ENCODE measurements around the gene KLRC2. TPM values are rescaled to one million over a fixed set of nuclear protein-coding genes. Genes with fewer than 3 reads are reported as not detected.
A peak's percentile ranks its signal among the peaks of the same experiment; 100 is the strongest.
"Not testable (repeated sequence)": the region's sequence is repeated elsewhere in the genome, so short reads cannot be mapped to it uniquely, and the experiment has no call there.

KLRC2 gene
- total RNA-seq, 1 experiment from 2014 or later, result 5.2 TPM

GRCh38 chr12:10453156-10453555 lies 17.3 kb upstream of the KLRC2 start, which contains the start of gene KLRC1:
KLRC1 (minus strand) TSS chr12:10453377; CDS start chr12:10451156, 2,221 bp downstream.
- no peaks in the 10 kb centered on the region for H3K9me3 Mint-ChIP-seq (ENCODE audit: unreplicated experiment)
- peak; percentile 64 for DNase-seq (ENCODE audit: unreplicated experiment)
- H3K4me1 Mint-ChIP-seq (ENCODE audit: insufficient read depth, unreplicated experiment), result peaks cover 5% of the 10 kb centered on the region
- H3K27ac Mint-ChIP-seq (ENCODE audit: low read depth, unreplicated experiment), result no peak within 1 kb of the TSS
- ChIA-PET POLR2A (interaction anchor here (0.9 kb wide), 1 partner anchor 241 kb away, joined by 3 read pairs; no protein-coding TSS in a partner anchor), CTCF (no interaction called here)
- H3K36me3 Mint-ChIP-seq (ENCODE audit: insufficient read depth, unreplicated experiment), result peaks cover 6% of the 10 kb centered on the region
- no peak within 1 kb of the TSS for H3K4me3 Mint-ChIP-seq (ENCODE audit: unreplicated experiment)
- no peak for TF ChIP-seq CTCF (IDR thresholded peaks at IDR 0.05; ENCODE audit: unreplicated experiment)
- no TSS peak for BruUV-seq (replicated peaks)
- no peaks in the 10 kb centered on the region for H3K27me3 Mint-ChIP-seq (ENCODE audit: insufficient read depth, unreplicated experiment)
- intact Hi-C loops (cut with micrococcal nuclease), result no loop called here

GRCh38 chr12:10448236-10448635 lies 12.4 kb upstream of the KLRC2 start:
- no peaks in the 10 kb centered on the region for H3K9me3 Mint-ChIP-seq (ENCODE audit: unreplicated experiment)
- no peaks in the 10 kb centered on the region for H3K27me3 Mint-ChIP-seq (ENCODE audit: insufficient read depth, unreplicated experiment)
- peaks cover 4% of the 10 kb centered on the region for H3K4me1 Mint-ChIP-seq (ENCODE audit: insufficient read depth, unreplicated experiment)
- H3K27ac Mint-ChIP-seq (ENCODE audit: low read depth, unreplicated experiment), result no peak overlapping the region
- DNase-seq (ENCODE audit: unreplicated experiment), result no peak
- intact Hi-C loops (cut with micrococcal nuclease), result no loop called here
- H3K36me3 Mint-ChIP-seq (ENCODE audit: insufficient read depth, unreplicated experiment), result peaks cover 6% of the 10 kb centered on the region
- TF ChIP-seq CTCF (IDR thresholded peaks at IDR 0.05; ENCODE audit: unreplicated experiment), result no peak
- no peak overlapping the region for H3K4me3 Mint-ChIP-seq (ENCODE audit: unreplicated experiment)
- ChIA-PET POLR2A (no interaction called here), CTCF (no interaction called here)
- BruUV-seq (replicated peaks), result no TSS peak

GRCh38 chr12:10446052-10446451 lies 10.2 kb upstream of the KLRC2 start:
- H3K27ac Mint-ChIP-seq (ENCODE audit: low read depth, unreplicated experiment); BruUV-seq (replicated peaks); POLR2A ChIA-PET; H3K36me3 Mint-ChIP-seq (ENCODE audit: insufficient read depth, unreplicated experiment); H3K9me3 Mint-ChIP-seq (ENCODE audit: unreplicated experiment); intact Hi-C loops (cut with micrococcal nuclease); H3K4me3 Mint-ChIP-seq (ENCODE audit: unreplicated experiment); H3K27me3 Mint-ChIP-seq (ENCODE audit: insufficient read depth, unreplicated experiment); H3K4me1 Mint-ChIP-seq (ENCODE audit: insufficient read depth, unreplicated experiment); CTCF ChIA-PET: not testable (repeated sequence)
- peak; percentile 12 for DNase-seq (ENCODE audit: unreplicated experiment)

DNA sequence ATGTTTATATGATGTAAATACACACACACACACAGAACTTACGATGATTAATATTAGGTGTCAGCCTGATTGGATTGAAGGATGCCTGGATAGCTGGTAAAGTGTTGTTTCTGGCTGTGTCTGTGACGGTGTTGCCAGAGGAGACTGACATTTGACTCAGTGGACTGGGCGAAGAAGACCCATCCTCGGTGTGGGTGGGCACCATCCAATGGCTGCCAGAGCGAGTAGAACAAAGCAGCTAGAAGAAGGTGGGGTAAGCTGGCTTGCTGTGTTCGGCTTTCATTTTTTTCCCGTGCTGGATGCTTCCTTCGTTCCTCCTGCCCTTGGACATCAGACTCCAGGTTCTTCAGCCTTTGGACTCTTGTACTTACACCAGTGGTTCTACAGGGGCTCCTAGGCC lies 5.3 kb upstream of the KLRC2 start:
- DNase-seq (ENCODE audit: unreplicated experiment); H3K27me3 Mint-ChIP-seq (ENCODE audit: insufficient read depth, unreplicated experiment); intact Hi-C loops (cut with micrococcal nuclease); H3K4me3 Mint-ChIP-seq (ENCODE audit: unreplicated experiment); H3K4me1 Mint-ChIP-seq (ENCODE audit: insufficient read depth, unreplicated experiment); H3K27ac Mint-ChIP-seq (ENCODE audit: low read depth, unreplicated experiment); BruUV-seq (replicated peaks); H3K9me3 Mint-ChIP-seq (ENCODE audit: unreplicated experiment); H3K36me3 Mint-ChIP-seq (ENCODE audit: insufficient read depth, unreplicated experiment); POLR2A ChIA-PET: not testable (repeated sequence)
- CTCF ChIA-PET, result interaction anchor here (0.6 kb wide), 2 partner anchors 544 to 1739 kb away, joined by 3 to 4 read pairs; no protein-coding TSS in a partner anchor

DNA sequence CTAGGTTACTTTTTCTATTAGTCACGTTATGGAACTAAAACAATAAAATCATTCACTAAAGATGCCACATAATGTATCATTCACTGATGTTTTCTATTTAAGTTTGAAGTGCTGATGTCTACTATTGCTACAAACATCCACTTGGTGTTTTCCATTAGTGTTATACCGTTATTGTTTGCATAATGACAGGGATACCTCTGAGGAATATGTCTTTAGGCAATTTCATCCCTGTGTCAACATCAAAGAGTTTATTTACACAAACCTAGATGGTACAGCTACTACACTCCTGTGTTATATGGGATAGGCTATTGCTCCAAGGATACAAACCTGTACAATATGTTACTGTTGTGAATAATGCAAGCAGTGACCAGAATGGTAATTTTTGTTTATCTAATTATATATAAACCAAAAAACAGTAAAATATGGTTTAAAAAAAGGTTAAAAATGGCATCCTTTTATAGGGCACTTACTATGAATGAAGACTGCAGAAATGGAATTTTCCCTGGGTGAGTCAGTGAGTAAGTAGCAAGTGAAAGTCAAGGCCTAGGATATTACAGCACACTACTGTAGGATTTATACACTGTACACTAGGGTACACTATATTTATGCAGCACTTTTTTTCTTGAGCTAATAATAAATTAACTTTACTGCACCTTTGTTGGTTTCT lies 3.9 kb upstream of the KLRC2 start:
- intact Hi-C loops (cut with micrococcal nuclease), result not testable (repeated sequence)
- peak; percentile 48 for DNase-seq (ENCODE audit: unreplicated experiment)

DNA sequence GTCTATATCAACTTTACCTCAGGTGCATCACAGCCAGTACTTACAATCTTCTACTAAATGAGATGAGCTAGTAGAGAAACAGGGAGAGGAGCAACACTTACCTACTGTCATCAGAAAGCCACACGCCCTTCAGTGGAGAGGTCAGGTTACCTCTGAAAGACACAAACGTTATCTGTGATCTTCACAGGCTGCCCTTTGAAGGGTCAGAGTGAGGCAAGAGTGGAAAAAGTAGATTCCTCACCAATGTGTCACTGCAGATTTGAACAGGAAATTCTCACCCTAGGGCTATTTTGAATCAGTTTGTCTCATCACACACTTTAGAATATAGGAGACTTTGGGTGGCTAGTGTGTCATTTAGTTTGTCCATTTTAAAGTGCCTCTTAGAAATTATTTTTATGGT lies 1.8 kb upstream of the KLRC2 start:
- H3K27me3 Mint-ChIP-seq (ENCODE audit: insufficient read depth, unreplicated experiment); intact Hi-C loops (cut with micrococcal nuclease); H3K4me1 Mint-ChIP-seq (ENCODE audit: insufficient read depth, unreplicated experiment); CTCF ChIA-PET; H3K9me3 Mint-ChIP-seq (ENCODE audit: unreplicated experiment); BruUV-seq (replicated peaks); POLR2A ChIA-PET; H3K36me3 Mint-ChIP-seq (ENCODE audit: insufficient read depth, unreplicated experiment); H3K4me3 Mint-ChIP-seq (ENCODE audit: unreplicated experiment); DNase-seq (ENCODE audit: unreplicated experiment); H3K27ac Mint-ChIP-seq (ENCODE audit: low read depth, unreplicated experiment): not testable (repeated sequence)

More for the DNA sequence above, 3.9 kb upstream of the KLRC2 start:
- H3K27me3 Mint-ChIP-seq (ENCODE audit: insufficient read depth, unreplicated experiment); H3K4me1 Mint-ChIP-seq (ENCODE audit: insufficient read depth, unreplicated experiment); H3K4me3 Mint-ChIP-seq (ENCODE audit: unreplicated experiment); POLR2A ChIA-PET; BruUV-seq (replicated peaks); CTCF ChIA-PET; H3K27ac Mint-ChIP-seq (ENCODE audit: low read depth, unreplicated experiment); H3K36me3 Mint-ChIP-seq (ENCODE audit: insufficient read depth, unreplicated experiment); H3K9me3 Mint-ChIP-seq (ENCODE audit: unreplicated experiment): not testable (repeated sequence)

DNA sequence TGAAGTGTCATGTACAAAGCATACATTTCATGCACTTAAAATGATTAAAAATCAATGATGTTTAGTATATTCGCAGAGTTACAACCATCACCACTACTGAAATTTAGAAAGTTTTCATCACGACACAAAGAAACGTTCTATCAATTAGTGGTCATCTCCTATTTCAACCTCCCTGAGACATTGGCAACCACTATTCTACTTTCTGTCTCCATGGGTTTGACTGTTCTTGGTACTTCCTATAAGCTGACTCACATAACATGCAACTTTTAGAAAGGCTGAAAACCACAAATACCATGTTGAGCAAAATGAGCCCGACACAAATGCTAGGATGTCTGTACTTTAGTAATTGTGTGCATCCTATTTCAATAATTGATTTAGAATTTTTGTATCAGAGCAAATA lies 5.2 kb downstream of the KLRC2 start:
- H3K27me3 Mint-ChIP-seq (ENCODE audit: insufficient read depth, unreplicated experiment); POLR2A ChIA-PET; BruUV-seq (replicated peaks); intact Hi-C loops (cut with micrococcal nuclease); CTCF ChIA-PET; H3K36me3 Mint-ChIP-seq (ENCODE audit: insufficient read depth, unreplicated experiment); H3K27ac Mint-ChIP-seq (ENCODE audit: low read depth, unreplicated experiment); H3K4me1 Mint-ChIP-seq (ENCODE audit: insufficient read depth, unreplicated experiment); H3K4me3 Mint-ChIP-seq (ENCODE audit: unreplicated experiment); H3K9me3 Mint-ChIP-seq (ENCODE audit: unreplicated experiment): not testable (repeated sequence)
- DNase-seq (ENCODE audit: unreplicated experiment), result peak; percentile 14

DNA sequence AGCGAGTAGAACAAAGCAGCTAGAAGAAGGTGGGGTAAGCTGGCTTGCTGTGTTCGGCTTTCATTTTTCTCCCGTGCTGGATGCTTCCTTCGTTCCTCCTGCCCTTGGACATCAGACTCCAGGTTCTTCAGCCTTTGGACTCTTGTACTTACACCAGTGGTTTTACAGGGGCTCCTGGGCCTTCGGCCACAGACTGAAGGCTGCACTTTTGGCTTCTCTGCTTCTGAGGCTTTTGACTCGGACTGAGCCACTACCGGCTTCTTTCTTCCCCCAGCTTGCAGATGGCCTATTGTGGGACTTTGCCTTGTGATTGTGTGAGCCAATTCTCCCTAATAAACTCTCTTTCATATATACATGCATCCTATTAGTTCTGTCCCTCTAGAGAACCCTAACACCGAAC lies 9.9 kb downstream of the KLRC2 start:
- intact Hi-C loops (cut with micrococcal nuclease); POLR2A ChIA-PET; H3K9me3 Mint-ChIP-seq (ENCODE audit: unreplicated experiment); H3K27me3 Mint-ChIP-seq (ENCODE audit: insufficient read depth, unreplicated experiment); CTCF ChIA-PET; BruUV-seq (replicated peaks); H3K36me3 Mint-ChIP-seq (ENCODE audit: insufficient read depth, unreplicated experiment); DNase-seq (ENCODE audit: unreplicated experiment); H3K4me3 Mint-ChIP-seq (ENCODE audit: unreplicated experiment); H3K4me1 Mint-ChIP-seq (ENCODE audit: insufficient read depth, unreplicated experiment); H3K27ac Mint-ChIP-seq (ENCODE audit: low read depth, unreplicated experiment): not testable (repeated sequence)

Measured in MCF 10A (cell line).